ENCODE data around the gene PADI3.

PADI3 gene

GRCh38 chr1:17214876-17215544, 33.9 kb upstream of the PADI3 start:
- in situ Hi-C loops (cut with MboI; ENCODE audit: low sequenced_read_pairs): no loop called here

GRCh38 chr1:17215545-17215890, 33.4 kb upstream of the PADI3 start:
- in situ Hi-C loops (cut with MboI; ENCODE audit: low sequenced_read_pairs): no loop called here

GRCh38 chr1:17216078-17216477, 32.8 kb upstream of the PADI3 start:
- in situ Hi-C loops (cut with MboI; ENCODE audit: low sequenced_read_pairs): no loop called here

GRCh38 chr1:17217607-17218006, 31.3 kb upstream of the PADI3 start:
- in situ Hi-C loops (cut with MboI; ENCODE audit: low sequenced_read_pairs): no loop called here

GRCh38 chr1:17218939-17219338, 30.0 kb upstream of the PADI3 start:
- in situ Hi-C loops (cut with MboI; ENCODE audit: low sequenced_read_pairs): no loop called here

- in situ Hi-C loops (cut with MboI; ENCODE audit: low sequenced_read_pairs): no loop called here
These were observed 28.6 kb upstream of the PADI3 start for GRCh38 chr1:17220287-17220686.

- in situ Hi-C loops (cut with MboI; ENCODE audit: low sequenced_read_pairs): no loop called here
These were observed 26.3 kb upstream of the PADI3 start for GRCh38 chr1:17222557-17222956.

GRCh38 chr1:17224434-17224833, 24.5 kb upstream of the PADI3 start:
- in situ Hi-C loops (cut with MboI; ENCODE audit: low sequenced_read_pairs): no loop called here

- in situ Hi-C loops (cut with MboI; ENCODE audit: low sequenced_read_pairs): no loop called here
These were observed 23.8 kb upstream of the PADI3 start for GRCh38 chr1:17225140-17225539.

GRCh38 chr1:17227358-17227915, 21.5 kb upstream of the PADI3 start:
- in situ Hi-C loops (cut with MboI; ENCODE audit: low sequenced_read_pairs): no loop called here

- in situ Hi-C loops (cut with MboI; ENCODE audit: low sequenced_read_pairs): no loop called here
These were observed 20.3 kb upstream of the PADI3 start for GRCh38 chr1:17228619-17229018.

GRCh38 chr1:17229379-17229778, 19.5 kb upstream of the PADI3 start:
- in situ Hi-C loops (cut with MboI; ENCODE audit: low sequenced_read_pairs): no loop called here

- in situ Hi-C loops (cut with MboI; ENCODE audit: low sequenced_read_pairs): loop anchor here (10.0 kb wide), 1 partner anchor 105 kb away; no protein-coding TSS in a partner anchor
These were observed 18.8 kb upstream of the PADI3 start for GRCh38 chr1:17230106-17230505.

GRCh38 chr1:17230671-17231310, 18.1 kb upstream of the PADI3 start:
- in situ Hi-C loops (cut with MboI; ENCODE audit: low sequenced_read_pairs): loop anchor here (10.0 kb wide), 1 partner anchor 106 kb away; no protein-coding TSS in a partner anchor

GRCh38 chr1:17232759-17233661, 15.9 kb upstream of the PADI3 start:
- in situ Hi-C loops (cut with MboI; ENCODE audit: low sequenced_read_pairs): loop anchor here (10.0 kb wide), 1 partner anchor 108 kb away; no protein-coding TSS in a partner anchor

GRCh38 chr1:17233675-17234320, 15.1 kb upstream of the PADI3 start:
- in situ Hi-C loops (cut with MboI; ENCODE audit: low sequenced_read_pairs): loop anchor here (10.0 kb wide), 1 partner anchor 109 kb away; no protein-coding TSS in a partner anchor

GRCh38 chr1:17234405-17234804, 14.5 kb upstream of the PADI3 start:
- in situ Hi-C loops (cut with MboI; ENCODE audit: low sequenced_read_pairs): loop anchor here (10.0 kb wide), 1 partner anchor 110 kb away; no protein-coding TSS in a partner anchor

- in situ Hi-C loops (cut with MboI; ENCODE audit: low sequenced_read_pairs): loop anchor here (10.0 kb wide), 1 partner anchor 111 kb away; no protein-coding TSS in a partner anchor
These were observed 13.6 kb upstream of the PADI3 start for GRCh38 chr1:17235135-17235885.

GRCh38 chr1:17236779-17237560, 11.9 kb upstream of the PADI3 start:
- in situ Hi-C loops (cut with MboI; ENCODE audit: low sequenced_read_pairs): loop anchor here (10.0 kb wide), 1 partner anchor 112 kb away; no protein-coding TSS in a partner anchor
